Osteoblast (primary cell): ENCODE data around the gene FAT1. TPM values are rescaled to one million over a fixed set of nuclear protein-coding genes. Genes with fewer than 3 reads are reported as not detected.

ENCODE experiments used
- DNase-seq: peaks from one replicate; pipeline ENCODE4 v3.0.0; 2011; ENCODE audit warnings: low spot score, mixed read lengths; ENCODE audit not compliant: insufficient read length; ENCODE audit errors: missing footprints
- H2AFZ ChIP-seq: 2 replicates; pipeline ENCODE4 v1.6.0; 2011; ENCODE audit warnings: mild to moderate bottlenecking, low read length
- H3K27ac ChIP-seq: 2 replicates; pipeline ENCODE4 v1.5.1; 2011; ENCODE audit warnings: mild to moderate bottlenecking, low read depth, low read length, moderate library complexity
- H3K27me3 ChIP-seq: 2 replicates; pipeline ENCODE4 v1.6.0; 2012; ENCODE audit warnings: mild to moderate bottlenecking, control low read depth, inconsistent platforms, low read length, moderate library complexity; ENCODE audit not compliant: insufficient read depth
- H3K36me3 ChIP-seq: 2 replicates; pipeline ENCODE4 v1.5.1; 2011; ENCODE audit warnings: mild to moderate bottlenecking, low read length, control low read depth, moderate library complexity; ENCODE audit not compliant: insufficient read depth
- H3K4me1 ChIP-seq: 2 replicates; pipeline ENCODE4 v1.5.1; 2011; ENCODE audit warnings: mild to moderate bottlenecking, low read length, control low read depth, moderate library complexity; ENCODE audit not compliant: insufficient read depth
- H3K4me2 ChIP-seq: 2 replicates; pipeline ENCODE4 v1.6.0; 2011; ENCODE audit warnings: mild to moderate bottlenecking, low read length; ENCODE audit not compliant: insufficient read depth
- H3K4me3 ChIP-seq: fragments of 200-600 bp; sonication (generic); 3 replicates; pipeline ENCODE4 v1.5.1; 2012; ENCODE audit warnings: mild to moderate bottlenecking, low read length, inconsistent platforms; ENCODE audit not compliant: insufficient read depth
- H3K79me2 ChIP-seq: 2 replicates; pipeline ENCODE4 v1.6.0; 2012; ENCODE audit warnings: mild to moderate bottlenecking, low read length, control low read depth, inconsistent platforms; ENCODE audit not compliant: insufficient read depth
- H3K9me3 ChIP-seq: 2 replicates; pipeline ENCODE4 v1.5.1; 2011; ENCODE audit warnings: low read depth, low read length, control low read depth
- H4K20me1 ChIP-seq: 2 replicates; pipeline ENCODE4 v1.6.0; 2012; ENCODE audit warnings: mild to moderate bottlenecking, low read length, control low read depth; ENCODE audit not compliant: insufficient read depth
- CTCF ChIP-seq: IDR thresholded peaks from 2 replicates; pipeline ENCODE4 v1.5.1; 2011; ENCODE audit warnings: mild to moderate bottlenecking, low read depth, low read length, moderate library complexity; ENCODE audit errors: extremely low read depth
- total RNA-seq: library from RNA; depleted of rRNA; stranded (reverse); fragments of >200 nt; gene quantifications from 2 replicates; pipeline ENCODE4 v1.2.3, GENCODE V29; 2012

FAT1 gene
- total RNA-seq, 1 donor: 522 TPM

- Histone ChIP-seq H3K36me3 (peaks cover 32% of the 10 kb centered on the region), H4K20me1 (peaks cover 50% of the 10 kb centered on the region), H3K9me3 (no peaks in the 10 kb centered on the region), H3K4me2 (no peak overlapping the region), H3K4me3 (no peak overlapping the region), H3K27me3 (no peaks in the 10 kb centered on the region), H3K27ac (peak overlapping the region; percentile 19), H3K79me2 (peaks cover 100% of the 10 kb centered on the region), H3K4me1 (peaks cover 31% of the 10 kb centered on the region), H2AFZ (no peak overlapping the region)
- TF ChIP-seq CTCF: no peak
- no peak for DNase-seq
Measured at GRCh38 chr4:186698028-186698427, 25.6 kb downstream of the FAT1 start.

- H3K79me2 ChIP-seq: peaks cover 96% of the 10 kb centered on the region
Measured at GRCh38 chr4:186695392-186695791, 28.3 kb downstream of the FAT1 start.

GRCh38 chr4:186693894-186694293 lies 29.8 kb downstream of the FAT1 start:
- peak overlapping the region; percentile 79 for H3K27ac ChIP-seq
- peaks cover 96% of the 10 kb centered on the region for H3K79me2 ChIP-seq
- TF ChIP-seq CTCF: no peak
- no peaks in the 10 kb centered on the region for H3K9me3 ChIP-seq
- H4K20me1 ChIP-seq: peaks cover 30% of the 10 kb centered on the region
- H3K36me3 ChIP-seq: peaks cover 38% of the 10 kb centered on the region
- no peaks in the 10 kb centered on the region for H3K27me3 ChIP-seq
- no peak overlapping the region for H3K4me2 ChIP-seq
- peaks cover 10% of the 10 kb centered on the region for H3K4me1 ChIP-seq
- H2AFZ ChIP-seq: no peak overlapping the region
- H3K4me3 ChIP-seq: peak overlapping the region; percentile 7
- no peak for DNase-seq

More at GRCh38 chr4:186695392-186695791, 28.3 kb downstream of the FAT1 start:
- Histone ChIP-seq H3K4me2 (no peak overlapping the region), H3K27me3 (no peaks in the 10 kb centered on the region), H3K9me3 (no peaks in the 10 kb centered on the region), H3K4me1 (peaks cover 13% of the 10 kb centered on the region), H3K4me3 (no peak overlapping the region), H4K20me1 (peaks cover 35% of the 10 kb centered on the region), H2AFZ (no peak overlapping the region), H3K27ac (no peak overlapping the region), H3K36me3 (peaks cover 45% of the 10 kb centered on the region)
- TF ChIP-seq CTCF: no peak
- DNase-seq: no peak

- Histone ChIP-seq H3K4me3 (no peak overlapping the region), H3K4me1 (peaks cover 10% of the 10 kb centered on the region), H4K20me1 (peaks cover 24% of the 10 kb centered on the region), H3K9me3 (no peaks in the 10 kb centered on the region), H2AFZ (no peak overlapping the region), H3K4me2 (peak overlapping the region; percentile 33), H3K36me3 (peaks cover 32% of the 10 kb centered on the region), H3K27me3 (no peaks in the 10 kb centered on the region), H3K79me2 (peaks cover 96% of the 10 kb centered on the region), H3K27ac (peak overlapping the region; percentile 79)
- DNase-seq: peak; percentile 80
- no peak for TF ChIP-seq CTCF
Measured at GRCh38 chr4:186693159-186693815, 30.4 kb downstream of the FAT1 start.
